AG04450 (cell line): Measurements from ENCODE around the gene TNKS1BP1. TPM values are rescaled to one million over a fixed set of nuclear protein-coding genes. Genes with fewer than 3 reads are reported as not detected.
"Not testable (repeated sequence)": the region's sequence is repeated elsewhere in the genome, so short reads cannot be mapped to it uniquely, and the experiment has no call there.

Source experiments
- CTCF ChIA-PET: fragments of 300-600, 350-600 bp; formaldehyde crosslinking; extraction: SDS; loops from one replicate; lab custom pipeline; 2022; ENCODE audit warnings: antibody characterized with exemption, inconsistent platforms; lab: Charles Lee
- POLR2A ChIA-PET: fragments of 350-600 bp; formaldehyde crosslinking; extraction: SDS; loops from one replicate; lab custom pipeline; 2021; ENCODE audit warnings: antibody characterized with exemption, inconsistent platforms; lab: Yijun Ruan, JAX
- DNase-seq: peaks from one replicate; pipeline ENCODE4 v3.0.0-alpha.2; 2011; ENCODE audit warnings: low read depth, low spot score
- H3K27ac ChIP-seq: one replicate; pipeline ENCODE4 v1.5.1; 2012; ENCODE audit warnings: low read depth, low read length, control low read depth
- H3K27me3 ChIP-seq: one replicate; pipeline ENCODE4 v1.6.0; 2012; ENCODE audit warnings: low read length; ENCODE audit not compliant: control insufficient read depth, insufficient read depth
- H3K4me3 ChIP-seq: 2 replicates; pipeline ENCODE4 v1.5.1; 2011; ENCODE audit warnings: mild to moderate bottlenecking, low read depth, low read length, control low read depth
- H3K9me3 ChIP-seq: 2 replicates; pipeline ENCODE4 v1.5.1; 2012; ENCODE audit warnings: low read length; ENCODE audit not compliant: control insufficient read depth, insufficient read depth
- CTCF ChIP-seq: IDR thresholded peaks from 2 replicates; pipeline ENCODE4 v1.5.1; 2011; ENCODE audit warnings: low read depth, low read length, control low read depth, inconsistent platforms
- polyA plus RNA-seq: library from polyadenylated mRNA; depleted of rRNA; stranded (reverse); fragments of >200 nt; gene quantifications from 2 replicates; pipeline ENCODE4 v1.2.3, GENCODE V29; 2011

Gene TNKS1BP1
- polyA plus RNA-seq, 1 experiment: 59.4 TPM

- TF ChIP-seq CTCF: no peak
- no peaks in the 10 kb centered on the region for H3K27me3 ChIP-seq
- DNase-seq: no peak
- POLR2A ChIA-PET: no interaction called here
- H3K9me3 ChIP-seq: no peaks in the 10 kb centered on the region
- no peak overlapping the region for H3K4me3 ChIP-seq
- CTCF ChIA-PET: interaction anchor here (0.6 kb wide), 1 partner anchor 34 kb away, joined by 3 read pairs; no protein-coding TSS in a partner anchor
- H3K27ac ChIP-seq: no peak overlapping the region
Observed at GRCh38 chr11:57283231-57283990, 41.3 kb downstream of the TNKS1BP1 start.

- DNase-seq: not testable (repeated sequence)
Observed at GRCh38 chr11:57281546-57281945, 43.2 kb downstream of the TNKS1BP1 start.

GRCh38 chr11:57279116-57279515 lies 45.6 kb downstream of the TNKS1BP1 start:
- TF ChIP-seq CTCF: no peak
- CTCF ChIA-PET: interaction anchor here (0.7 to 10.0 kb wide), 5 partner anchors 10 to 438 kb away, joined by 3 to 117 read pairs (median 4); no protein-coding TSS in a partner anchor
- peak overlapping the region; percentile 95 for H3K27ac ChIP-seq
- POLR2A ChIA-PET: interaction anchor here (0.7 kb wide), 1 partner anchor 33 kb away, joined by 5 read pairs; no protein-coding TSS in a partner anchor
- no peaks in the 10 kb centered on the region for H3K27me3 ChIP-seq
- H3K9me3 ChIP-seq: no peaks in the 10 kb centered on the region
- DNase-seq: no peak
- no peak overlapping the region for H3K4me3 ChIP-seq

More at GRCh38 chr11:57281546-57281945, 43.2 kb downstream of the TNKS1BP1 start:
- H3K27me3 ChIP-seq, H3K4me3 ChIP-seq, H3K9me3 ChIP-seq, POLR2A ChIA-PET, H3K27ac ChIP-seq: not testable (repeated sequence)
- CTCF ChIA-PET: interaction anchor here (10.0 kb wide), 1 partner anchor 31 kb away, joined by 117 read pairs; no protein-coding TSS in a partner anchor

- POLR2A ChIA-PET: interaction anchor here (0.7 kb wide), 1 partner anchor 33 kb away, joined by 5 read pairs; no protein-coding TSS in a partner anchor
Observed at GRCh38 chr11:57278721-57279095, 46.0 kb downstream of the TNKS1BP1 start.

More at GRCh38 chr11:57278721-57279095, 46.0 kb downstream of the TNKS1BP1 start:
- CTCF ChIA-PET: interaction anchor here (0.6 to 10.0 kb wide), 8 partner anchors 10 to 438 kb away, joined by 3 to 117 read pairs (median 4); no protein-coding TSS in a partner anchor
- no peak overlapping the region for H3K4me3 ChIP-seq
- H3K27ac ChIP-seq: peak overlapping the region; percentile 95
- no peaks in the 10 kb centered on the region for H3K27me3 ChIP-seq
- TF ChIP-seq CTCF: no peak
- DNase-seq: no peak
- H3K9me3 ChIP-seq: no peaks in the 10 kb centered on the region; the same call in 1 of the 2 replicates
